Measurements from ENCODE around the gene GRIK1.

The GRIK1 gene

GRCh38 chr21:29771491-29772066, 168.2 kb downstream of the GRIK1 start:
- no peak for DNase-seq

GRCh38 chr21:29763674-29764073, 176.1 kb downstream of the GRIK1 start:
- DNase-seq: no peak

- DNase-seq: no peak
Measured at GRCh38 chr21:29762570-29763082, 177.2 kb downstream of the GRIK1 start.

GRCh38 chr21:29753216-29753615, 186.6 kb downstream of the GRIK1 start:
- no peak for DNase-seq

GRCh38 chr21:29751473-29752185, 188.2 kb downstream of the GRIK1 start:
- no peak for DNase-seq

- DNase-seq: no peak
Measured at GRCh38 chr21:29749957-29750356, 189.8 kb downstream of the GRIK1 start.

GRCh38 chr21:29749223-29749622, 190.6 kb downstream of the GRIK1 start:
- no peak for DNase-seq

- no peak for DNase-seq
Measured at GRCh38 chr21:29748391-29749167, 191.2 kb downstream of the GRIK1 start.

GRCh38 chr21:29741761-29742160, 198.0 kb downstream of the GRIK1 start:
- DNase-seq: no peak

GRCh38 chr21:29739176-29739575, 200.6 kb downstream of the GRIK1 start:
- no peak for DNase-seq

GRCh38 chr21:29738730-29739129, 201.1 kb downstream of the GRIK1 start:
- DNase-seq: no peak

GRCh38 chr21:29737186-29737585, 202.6 kb downstream of the GRIK1 start:
- DNase-seq: no peak

- DNase-seq: no peak
Measured at GRCh38 chr21:29730281-29730680, 209.5 kb downstream of the GRIK1 start.

- DNase-seq: no peak
Measured at GRCh38 chr21:29726044-29726443, 213.8 kb downstream of the GRIK1 start.

GRCh38 chr21:29725025-29725736, 214.6 kb downstream of the GRIK1 start:
- DNase-seq: peak; percentile 12

- DNase-seq: no peak
Measured at GRCh38 chr21:29721964-29722363, 217.8 kb downstream of the GRIK1 start.

- no peak for DNase-seq
Measured at GRCh38 chr21:29721221-29721620, 218.6 kb downstream of the GRIK1 start.

GRCh38 chr21:29719521-29719920, 220.3 kb downstream of the GRIK1 start:
- peak; percentile 91 for DNase-seq

GRCh38 chr21:29718081-29718815, 221.5 kb downstream of the GRIK1 start:
- DNase-seq: peak; percentile 60

GRCh38 chr21:29717659-29718058, 222.1 kb downstream of the GRIK1 start:
- DNase-seq: no peak

- DNase-seq: no peak
Measured at GRCh38 chr21:29716753-29717152, 223.0 kb downstream of the GRIK1 start.

GRCh38 chr21:29715089-29715488, 224.7 kb downstream of the GRIK1 start:
- DNase-seq: no peak
